ENCODE measurements around the gene MORC2.

MORC2 gene

GRCh38 chr22:30968015-30968923 lies at the start of gene MORC2:
MORC2 (minus strand) TSS chr22:30968774; CDS start chr22:30967889, 885 bp downstream.
- H3K4me3 ChIP-seq (ENCODE audit: low read length), result peak within 1 kb of the TSS; percentile 69
- peak; percentile 4 for DNase-seq (ENCODE audit: low read depth)
- TF ChIP-seq CTCF (conservative IDR thresholded peaks at IDR 0.05; ENCODE audit: low read depth, low read length), result no peak

DNA sequence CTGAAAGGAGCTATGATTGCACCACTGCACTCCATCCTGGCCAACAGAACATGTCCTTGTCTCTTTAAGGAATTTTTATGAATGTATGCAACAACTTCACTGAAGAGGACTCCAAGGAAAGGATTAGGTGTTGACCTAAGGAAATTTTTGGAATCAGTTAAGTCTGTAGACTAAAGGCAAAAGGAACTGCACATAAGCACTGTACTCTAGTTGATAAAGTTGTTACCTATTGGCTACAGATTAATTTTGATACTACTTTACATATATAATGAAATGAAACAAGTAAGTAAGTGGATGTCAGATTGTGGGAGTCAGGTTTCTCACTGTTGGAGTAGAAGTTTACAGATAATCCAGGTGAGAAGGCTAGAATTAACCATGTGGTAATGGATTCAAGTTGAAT lies 37.0 kb upstream of the MORC2 start:
- DNase-seq (ENCODE audit: low read depth), result no peak
- no peak for TF ChIP-seq CTCF (conservative IDR thresholded peaks at IDR 0.05; ENCODE audit: low read depth, low read length)
- H3K4me3 ChIP-seq (ENCODE audit: low read length), result no peak overlapping the region

- TF ChIP-seq CTCF (conservative IDR thresholded peaks at IDR 0.05; ENCODE audit: low read depth, low read length), result no peak
- no peak for DNase-seq (ENCODE audit: low read depth)
- H3K4me3 ChIP-seq (ENCODE audit: low read length), result no peak overlapping the region
Observed at GRCh38 chr22:31001124-31001770, 32.7 kb upstream of the MORC2 start.

- no peak for TF ChIP-seq CTCF (conservative IDR thresholded peaks at IDR 0.05; ENCODE audit: low read depth, low read length)
- DNase-seq (ENCODE audit: low read depth), result no peak
- no peak overlapping the region for H3K4me3 ChIP-seq (ENCODE audit: low read length)
Observed at GRCh38 chr22:30998329-30998728, 29.8 kb upstream of the MORC2 start.

- DNase-seq (ENCODE audit: low read depth), result no peak
- no peak overlapping the region for H3K4me3 ChIP-seq (ENCODE audit: low read length)
- no peak for TF ChIP-seq CTCF (conservative IDR thresholded peaks at IDR 0.05; ENCODE audit: low read depth, low read length)
Observed at GRCh38 chr22:30996462-30996861, 27.9 kb upstream of the MORC2 start.

GRCh38 chr22:30994960-30995359 lies 26.4 kb upstream of the MORC2 start:
- TF ChIP-seq CTCF (conservative IDR thresholded peaks at IDR 0.05; ENCODE audit: low read depth, low read length), result no peak
- DNase-seq (ENCODE audit: low read depth), result no peak
- no peak overlapping the region for H3K4me3 ChIP-seq (ENCODE audit: low read length)
